GM10266 (cell line): ENCODE data around the gene CASTOR1.

ENCODE experiments used
- DNase-seq: peaks from one replicate; pipeline ENCODE4 v3.0.0; 2012; ENCODE audit errors: extremely low spot score
- CTCF ChIP-seq: IDR thresholded peaks from 2 replicates; pipeline ENCODE4 v1.5.1; 2012; ENCODE audit warnings: mild to moderate bottlenecking, low read depth; ENCODE audit not compliant: control insufficient read depth, insufficient read depth; ENCODE audit errors: missing control alignments

The CASTOR1 gene

GRCh38 chr22:30282616-30283046 lies 6.7 kb downstream of the CASTOR1 start:
- TF ChIP-seq CTCF: no peak

GRCh38 chr22:30280505-30280904 lies 8.8 kb downstream of the CASTOR1 start:
- no peak for TF ChIP-seq CTCF
- DNase-seq: no peak

More at GRCh38 chr22:30282616-30283046, 6.7 kb downstream of the CASTOR1 start:
- no peak for DNase-seq

GRCh38 chr22:30279932-30280331 lies 9.4 kb downstream of the CASTOR1 start:
- no peak for DNase-seq
- TF ChIP-seq CTCF: no peak

- no peak for DNase-seq
- no peak for TF ChIP-seq CTCF
Observed at GRCh38 chr22:30279046-30279788, 10.1 kb downstream of the CASTOR1 start.

- DNase-seq: no peak
- TF ChIP-seq CTCF: no peak
Observed at GRCh38 chr22:30277547-30278344, 11.6 kb downstream of the CASTOR1 start.

GRCh38 chr22:30276039-30276438 lies 13.3 kb downstream of the CASTOR1 start:
- no peak for DNase-seq
- TF ChIP-seq CTCF: no peak

GRCh38 chr22:30275625-30276024 lies 13.7 kb downstream of the CASTOR1 start:
- no peak for DNase-seq
- no peak for TF ChIP-seq CTCF
